ENCODE data around the gene MCRIP2. TPM values are rescaled to one million over a fixed set of nuclear protein-coding genes. Genes with fewer than 3 reads are reported as not detected.

The MCRIP2 gene
- total RNA-seq, 4 donors from 2014 or later = 17.3 to 35.6 (median 28.1) TPM

DNA sequence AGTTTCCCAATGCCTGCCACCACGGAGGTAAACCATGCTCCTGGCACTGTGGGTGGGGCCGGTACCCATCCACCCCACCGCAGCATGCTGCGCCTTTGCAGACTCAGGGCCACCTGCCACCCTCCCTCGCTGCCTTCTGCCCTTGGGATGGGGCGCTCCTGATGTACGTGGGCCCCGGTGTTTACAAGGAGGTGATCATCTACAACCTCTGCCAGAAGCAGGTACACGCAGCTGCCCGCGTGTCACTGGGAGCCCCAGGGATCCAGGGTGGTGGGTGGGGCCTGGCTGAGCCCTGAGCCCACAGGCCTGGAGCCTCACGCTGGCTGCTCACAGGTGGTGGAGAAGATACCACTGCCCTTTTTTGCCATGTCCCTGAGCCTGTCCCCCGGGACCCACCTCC is 24.9 kb downstream of the MCRIP2 start:
- H3K36me3 ChIP-seq = peaks cover 16 to 26% (median 19%) of the 10 kb centered on the region in 3 donors
- no peak for DNase-seq
- no peak overlapping the region for H3K27ac ChIP-seq
- TF ChIP-seq, protein P1, sequence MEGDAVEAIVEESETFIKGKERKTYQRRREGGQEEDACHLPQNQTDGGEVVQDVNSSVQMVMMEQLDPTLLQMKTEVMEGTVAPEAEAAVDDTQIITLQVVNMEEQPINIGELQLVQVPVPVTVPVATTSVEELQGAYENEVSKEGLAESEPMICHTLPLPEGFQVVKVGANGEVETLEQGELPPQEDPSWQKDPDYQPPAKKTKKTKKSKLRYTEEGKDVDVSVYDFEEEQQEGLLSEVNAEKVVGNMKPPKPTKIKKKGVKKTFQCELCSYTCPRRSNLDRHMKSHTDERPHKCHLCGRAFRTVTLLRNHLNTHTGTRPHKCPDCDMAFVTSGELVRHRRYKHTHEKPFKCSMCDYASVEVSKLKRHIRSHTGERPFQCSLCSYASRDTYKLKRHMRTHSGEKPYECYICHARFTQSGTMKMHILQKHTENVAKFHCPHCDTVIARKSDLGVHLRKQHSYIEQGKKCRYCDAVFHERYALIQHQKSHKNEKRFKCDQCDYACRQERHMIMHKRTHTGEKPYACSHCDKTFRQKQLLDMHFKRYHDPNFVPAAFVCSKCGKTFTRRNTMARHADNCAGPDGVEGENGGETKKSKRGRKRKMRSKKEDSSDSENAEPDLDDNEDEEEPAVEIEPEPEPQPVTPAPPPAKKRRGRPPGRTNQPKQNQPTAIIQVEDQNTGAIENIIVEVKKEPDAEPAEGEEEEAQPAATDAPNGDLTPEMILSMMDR (IDR thresholded peaks at IDR 0.05) = no peak
- no peak for TF ChIP-seq POLR2A (IDR thresholded peaks at IDR 0.05)
- 88% methylated on average over 4 of the region's 13 CpGs; no CpG with 5 or more reads in 1 of the 2 donors for WGBS, 2 donors
- peaks cover 16 to 33% (median 17%) of the 10 kb centered on the region in 3 donors for H3K4me1 ChIP-seq
- H3K4me3 ChIP-seq = no peak overlapping the region
- intact Hi-C loops (cut with DNase I) = loop anchor here (10.0 kb wide), 1 partner anchor 82 kb away; no protein-coding TSS in a partner anchor
- no peaks in the 10 kb centered on the region for H3K9me3 ChIP-seq
- no peaks in the 10 kb centered on the region for H3K27me3 ChIP-seq

GRCh38 chr16:667113-667779 is 25.6 kb downstream of the MCRIP2 start:
- Histone ChIP-seq H3K36me3 (peaks cover 22 to 33% (median 25%) of the 10 kb centered on the region in 3 donors), H3K9me3 (no peaks in the 10 kb centered on the region), H3K27ac (peak overlapping the region; percentile 87 to 93 (median 92)), H3K4me1 (peaks cover 16 to 32% (median 16%) of the 10 kb centered on the region in 3 donors), H3K27me3 (no peaks in the 10 kb centered on the region), H3K4me3 (peak overlapping the region in 3 of 4 donors; percentile 62 to 89 (median 82))
- intact Hi-C loops (cut with DNase I) = loop anchor here (10.0 kb wide), 1 partner anchor 82 kb away; no protein-coding TSS in a partner anchor
- TF ChIP-seq, protein P1 (IDR thresholded peaks at IDR 0.05) = no peak
- no peak for DNase-seq
- 52 to 72% methylated on average over 10 to 17 of the region's 22 CpGs for WGBS, 2 donors

DNA sequence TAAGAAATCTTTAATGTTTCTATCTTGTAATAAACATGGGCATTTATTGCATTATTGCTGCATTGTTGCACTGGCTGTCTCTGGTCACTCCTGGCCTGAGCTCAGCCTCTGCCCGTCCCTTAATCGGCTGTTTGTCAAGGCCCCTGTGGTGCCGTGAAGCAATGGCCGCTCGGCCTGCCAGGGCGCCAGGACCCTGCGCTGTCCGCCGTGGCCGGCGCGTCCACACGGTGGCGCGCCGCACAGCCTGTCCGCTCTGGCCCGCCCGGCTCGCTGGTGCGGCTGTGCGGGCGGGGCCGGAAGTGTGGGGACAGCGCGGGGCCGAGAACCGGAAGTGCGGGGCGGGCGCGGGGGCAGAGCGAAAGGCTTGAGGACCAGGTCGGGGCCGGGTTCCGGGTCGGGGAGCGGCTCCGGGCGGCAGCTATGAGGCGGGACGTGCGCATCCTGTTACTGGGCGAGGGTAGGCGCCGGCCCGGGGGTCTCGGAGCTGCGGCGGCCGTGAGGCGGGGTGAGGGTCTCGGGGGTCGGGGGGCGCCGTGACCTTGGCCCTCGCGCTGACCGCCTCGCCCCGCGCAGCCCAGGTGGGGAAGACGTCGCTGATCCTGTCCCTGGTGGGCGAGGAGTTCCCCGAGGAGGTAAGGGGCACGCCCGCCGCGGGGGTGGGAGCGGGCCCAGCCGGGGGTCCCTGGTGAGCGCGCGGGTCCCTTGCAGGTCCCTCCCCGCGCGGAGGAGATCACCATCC is 26.3 kb downstream of the MCRIP2 start, which contains the start of gene RHOT2:
RHOT2 (plus strand) TSS at position 353 of the 739 bp plus-strand sequence; CDS start at position 421, 68 bp downstream.
- TF ChIP-seq POLR2A (IDR thresholded peaks at IDR 0.05) = peak in 2 of 4 donors; percentile 49 to 77
- TF ChIP-seq, protein P1 (IDR thresholded peaks at IDR 0.05) = peak; percentile 79 to 98 (median 97)
- DNase-seq = peak; percentile 65
- Histone ChIP-seq H3K4me3 (peak within 1 kb of the TSS; percentile 62 to 89 (median 82)), H3K27me3 (no peaks in the 10 kb centered on the region), H3K4me1 (peaks cover 16 to 36% (median 16%) of the 10 kb centered on the region in 3 donors), H3K36me3 (peaks cover 29 to 40% (median 30%) of the 10 kb centered on the region in 3 donors), H3K27ac (peak within 1 kb of the TSS; percentile 87 to 93 (median 92)), H3K9me3 (no peaks in the 10 kb centered on the region)
- intact Hi-C loops (cut with DNase I) = loop anchor here (10.0 kb wide), 1 partner anchor 83 kb away; no protein-coding TSS in a partner anchor
- WGBS, 2 donors = 0% methylated on average over 2 of the region's 78 CpGs; no CpG with 5 or more reads in 1 of the 2 donors

DNA sequence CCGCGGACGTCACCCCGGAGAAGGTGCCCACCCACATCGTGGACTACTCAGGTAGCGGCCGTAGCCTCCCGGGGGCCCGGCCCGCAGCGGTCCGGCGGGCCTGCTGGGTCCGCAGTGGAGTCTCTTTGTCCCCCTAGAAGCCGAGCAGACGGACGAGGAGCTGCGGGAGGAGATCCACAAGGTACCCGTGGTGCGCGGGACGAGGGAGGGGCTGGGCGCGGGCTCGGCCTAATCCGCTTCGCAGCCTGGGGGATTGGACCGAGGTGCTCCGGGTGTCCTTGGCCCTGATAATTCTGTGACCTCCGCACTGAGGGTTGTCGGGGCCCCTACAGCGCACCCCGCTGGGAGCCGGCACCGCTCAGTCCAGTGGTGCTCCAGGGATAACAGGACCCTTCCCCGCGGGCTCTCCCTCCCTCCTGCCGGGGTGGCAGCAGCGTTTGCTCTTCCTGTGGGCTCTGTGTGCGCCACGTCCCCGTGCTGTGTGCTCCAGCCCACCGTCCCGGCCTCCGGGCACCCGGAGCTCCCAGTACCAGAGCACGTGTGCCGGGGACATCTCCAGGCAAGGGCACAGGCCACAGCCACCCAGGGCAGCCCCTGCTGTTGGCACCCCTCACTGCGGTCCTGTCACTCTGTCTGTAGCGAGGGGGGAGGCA is 27.0 kb downstream of the MCRIP2 start:
- no peaks in the 10 kb centered on the region for H3K9me3 ChIP-seq
- no CpG with 5 or more reads among the region's 50 CpGs for WGBS, 2 donors
- peak overlapping the region; percentile 87 to 93 (median 92) for H3K27ac ChIP-seq
- no peak for DNase-seq
- H3K27me3 ChIP-seq = no peaks in the 10 kb centered on the region
- peak overlapping the region; percentile 62 to 89 (median 82) for H3K4me3 ChIP-seq
- H3K4me1 ChIP-seq = peaks cover 16 to 43% (median 16%) of the 10 kb centered on the region in 3 donors
- TF ChIP-seq, protein P1 (IDR thresholded peaks at IDR 0.05) = no peak
- no peak for TF ChIP-seq POLR2A (IDR thresholded peaks at IDR 0.05)
- H3K36me3 ChIP-seq = peaks cover 34 to 47% (median 35%) of the 10 kb centered on the region in 3 donors
- intact Hi-C loops (cut with DNase I) = loop anchor here (10.0 kb wide), 1 partner anchor 84 kb away; no protein-coding TSS in a partner anchor

Data from esophagus squamous epithelium (tissue), 5 donors.